K562 (cell line): ENCODE measurements around the gene WDR13. TPM values are rescaled to one million over a fixed set of nuclear protein-coding genes. Genes with fewer than 3 reads are reported as not detected.

Experiments
- ARID3A ChIP-seq: IDR thresholded peaks from 2 replicates; pipeline ENCODE4 v1.6.1; 2012; ENCODE audit warnings: low read depth, low read length, improper control_type of control experiment, borderline replicate concordance
- BRF1 ChIP-seq: IDR thresholded peaks from 3 replicates; pipeline ENCODE4 v1.6.1; 2011; ENCODE audit warnings: borderline replicate concordance, mild to moderate bottlenecking; ENCODE audit not compliant: insufficient read length; ENCODE audit errors: extremely low read depth
- CEBPB ChIP-seq: fragments of 450-650 bp; IDR thresholded peaks from 2 replicates; pipeline ENCODE4 v1.6.1; 2016; ENCODE audit warnings: missing genetic modification characterization, missing compliant biosample characterization
- CEBPG ChIP-seq, 3 experiments: fragments of 200-800 bp in 1 of 3; sonication (Bioruptor generic) in 1 of 3; sonication (generic) in 1 of 3; formaldehyde crosslinking in 1 of 3; IDR thresholded peaks in 2 of 3; conservative IDR thresholded peaks in 1 of 3; 2 replicates each; pipeline versions ENCODE4 v1.6.1 to v1.8.0; 2016 to 2022; ENCODE audit warnings: missing compliant biosample characterization in 2 of 3, missing genetic modification characterization in 2 of 3, mild to moderate bottlenecking in 1 of 3, missing genetic modification reagents in 1 of 3
- ELF4 ChIP-seq: fragments of 450-650 bp; formaldehyde crosslinking; IDR thresholded peaks from 2 replicates; pipeline ENCODE4 v1.4.0; 2022; ENCODE audit warnings: missing genetic modification characterization
- GMEB1 ChIP-seq: fragments of 250-450 bp; sonication (Bioruptor Pico); IDR thresholded peaks from 2 replicates; pipeline ENCODE4 v1.4.0; 2020; ENCODE audit warnings: mild to moderate bottlenecking
- GTF2F1 ChIP-seq: IDR thresholded peaks from 2 replicates; pipeline ENCODE4 v1.6.1; 2011; ENCODE audit warnings: low read depth, low read length, improper control_type of control experiment
- HDAC6 ChIP-seq: IDR thresholded peaks from 2 replicates; pipeline ENCODE4 v1.6.1; 2012; ENCODE audit warnings: low read depth, mild to moderate bottlenecking, control low read depth, inconsistent platforms, low read length, moderate library complexity
- ILF3 ChIP-seq: fragments of 450-650 bp; IDR thresholded peaks from 2 replicates; pipeline ENCODE4 v1.6.1; 2018; ENCODE audit warnings: antibody characterized with exemption, mild to moderate bottlenecking, moderate library complexity, borderline replicate concordance
- KAT7 ChIP-seq: sonication (generic); formaldehyde crosslinking; IDR thresholded peaks from 2 replicates; pipeline ENCODE4 v1.8.0; 2022; ENCODE audit warnings: missing genetic modification reagents, mild to moderate bottlenecking, borderline replicate concordance
- NFE2L1 ChIP-seq: fragments of 450-650 bp; IDR thresholded peaks from 2 replicates; pipeline ENCODE4 v1.6.1; 2016; ENCODE audit warnings: missing genetic modification characterization, low read depth, mild to moderate bottlenecking, missing compliant biosample characterization, moderate library complexity, borderline replicate concordance
- NFRKB ChIP-seq: fragments of 450-650 bp; IDR thresholded peaks from 2 replicates; pipeline ENCODE4 v1.6.1; 2016; ENCODE audit warnings: low read depth
- POLR2H ChIP-seq: IDR thresholded peaks from 2 replicates; pipeline ENCODE4 v1.6.1; 2016; ENCODE audit warnings: missing genetic modification characterization, low read depth, mild to moderate bottlenecking, control low read depth, missing compliant biosample characterization, moderate library complexity
- RBM25 ChIP-seq: fragments of 200-400 bp; formaldehyde crosslinking; IDR thresholded peaks from 2 replicates; pipeline ENCODE4 v1.6.1; 2018; ENCODE audit warnings: low read length, low read depth, moderate library complexity; ENCODE audit not compliant: severe bottlenecking
- SAFB2 ChIP-seq: fragments of 200-400 bp; formaldehyde crosslinking; IDR thresholded peaks from 2 replicates; pipeline ENCODE4 v1.6.1; 2018; ENCODE audit warnings: borderline replicate concordance, low read length, low read depth, moderate library complexity; ENCODE audit not compliant: severe bottlenecking
- SIN3B ChIP-seq: fragments of 450-650 bp; IDR thresholded peaks from 2 replicates; pipeline ENCODE4 v1.6.1; 2017; ENCODE audit warnings: low read depth, mild to moderate bottlenecking, moderate library complexity
- SMARCC2 ChIP-seq: fragments of 450-650 bp; IDR thresholded peaks from 2 replicates; pipeline ENCODE4 v1.6.1; 2017; ENCODE audit warnings: antibody characterized with exemption, moderate library complexity, mild to moderate bottlenecking, low read depth
- SREBF2 ChIP-seq: sonication (generic); formaldehyde crosslinking; IDR thresholded peaks from 2 replicates; pipeline ENCODE4 v1.4.0; 2020; ENCODE audit warnings: mild to moderate bottlenecking, missing genetic modification reagents
- SRF ChIP-seq, 2 experiments: fragments of 250-450, 450-650 bp in 1 of 2; sonication (Bioruptor Pico) in 1 of 2; sonication (generic) in 1 of 2; formaldehyde crosslinking; IDR thresholded peaks; 2 replicates each; pipeline versions ENCODE4 v1.5.0 to v1.5.1; 2020 to 2022; ENCODE audit warnings: mild to moderate bottlenecking in 1 of 2, missing genetic modification reagents in 1 of 2
- ZFPM2 ChIP-seq: fragments of 250-450 bp; sonication (Bioruptor Pico); IDR thresholded peaks from 2 replicates; pipeline ENCODE4 v1.5.1; 2022; ENCODE audit warnings: mild to moderate bottlenecking
- ZNF274 ChIP-seq: IDR thresholded peaks from 2 replicates; pipeline ENCODE4 v1.6.1; 2011; ENCODE audit warnings: low read depth, mild to moderate bottlenecking, low read length, moderate library complexity, borderline replicate concordance
- ZNF311 ChIP-seq: fragments of 250-450 bp; sonication (Bioruptor Pico); IDR thresholded peaks from 2 replicates; pipeline ENCODE4 v1.4.0; 2020; ENCODE audit warnings: mild to moderate bottlenecking, moderate library complexity
- ZNF695 ChIP-seq: fragments of 450-650 bp; formaldehyde crosslinking; IDR thresholded peaks from 2 replicates; pipeline ENCODE4 v1.4.0; 2020; ENCODE audit warnings: mild to moderate bottlenecking, moderate library complexity
- ZNF778 ChIP-seq: fragments of 450-650 bp; formaldehyde crosslinking; IDR thresholded peaks from 2 replicates; pipeline ENCODE4 v1.4.0; 2020; ENCODE audit warnings: mild to moderate bottlenecking, moderate library complexity
- polyA plus RNA-seq, 8 experiments: library from polyadenylated mRNA; depleted of rRNA in 4 of 8; stranded (reverse) in 5 of 8; unstranded in 3 of 8; fragments of >200 nt; fragmentation: Nextera tagmentation in 2 of 8; fragmentation: Illumina TruSeq in 1 of 8; extraction: Ambion mirVana in 2 of 8; extraction: Trizol in 1 of 8; gene quantifications; 2 replicates each; pipeline versions ENCODE4 v1.2.1 to v1.2.3, GENCODE V29; 2011 to 2014; ENCODE audit warnings: inconsistent platforms in 1 of 8, missing spikeins in 1 of 8
- total RNA-seq, 7 experiments: library from RNA; depleted of rRNA in 6 of 7; stranded (reverse); fragments of >200 nt in 6 of 7; fragmentation: Illumina TruSeq in 2 of 7; extraction: Trizol in 2 of 7; gene quantifications; 2 replicates each; pipeline versions ENCODE4 v1.2.1 to v1.2.3, GENCODE V29; 2011 to 2021; ENCODE audit warnings: low replicate concordance in 1 of 7

WDR13 gene
- total and polyA plus RNA-seq, 9 of the 15 experiments (the other 6 are each of a cell fraction or from before 2014, with no cell fraction given) = 7.4 to 70.5 (median 31.4) TPM

- TF ChIP-seq KAT7 (CRISPR knock-in tag) (no peak), SREBF2 (CRISPR knock-in tag) (no peak), ELF4 (CRISPR knock-in tag) (no peak), GMEB1 (CRISPR knock-in tag) (no peak), RBM25 (no peak), GTF2F1 (no peak), ZNF695 (no peak), ARID3A (no peak), NFRKB (peak; percentile 57), ZNF274 (no peak), CEBPG (CRISPR knock-in tag; IDR thresholded peaks at IDR 0.05) (peak; percentile 71), CEBPG (tag; conservative IDR thresholded peaks at IDR 0.05 in 1 of 2, IDR thresholded peaks at IDR 0.05 in 1 of 2) (peak in 1 of 2 experiments; percentile 77; a peak in 2 of 4 replicates), ILF3 (no peak), ZNF311 (CRISPR knock-in tag) (no peak), HDAC6 (no peak), NFE2L1 (tag) (no peak), POLR2H (tag) (no peak), SRF (CRISPR knock-in tag; IDR thresholded peaks at IDR 0.05) (peak in 1 of 2 experiments; percentile 71; a peak in 1 of 4 replicates), ZFPM2 (CRISPR knock-in tag) (no peak), ZNF778 (CRISPR knock-in tag) (no peak), SAFB2 (no peak), SMARCC2 (no peak), CEBPB (tag) (0 out of 2 replicates have a peak, but pooled peaks have one; percentile 6), BRF1 (no peak), SIN3B (no peak)
Observed at GRCh38 chrX:48573690-48574269, 23.5 kb upstream of the WDR13 start (continued).
